ENCODE data around the gene PRUNE2. TPM values are rescaled to one million over a fixed set of nuclear protein-coding genes. Genes with fewer than 3 reads are reported as not detected.
"Not testable (repeated sequence)": the region's sequence is repeated elsewhere in the genome, so short reads cannot be mapped to it uniquely, and the experiment has no call there.

Gene PRUNE2
- total RNA-seq, 1 donor from 2014 or later: 6.7 TPM

GRCh38 chr9:76751001-76751400 is 154.9 kb downstream of the PRUNE2 start:
- no peak overlapping the region for H3K4me3 Mint-ChIP-seq (ENCODE audit: unreplicated experiment)
- H3K36me3 Mint-ChIP-seq (ENCODE audit: low read depth, unreplicated experiment): no peaks in the 10 kb centered on the region
- no peaks in the 10 kb centered on the region for H3K4me1 Mint-ChIP-seq (ENCODE audit: unreplicated experiment)
- no peak overlapping the region for H3K27ac Mint-ChIP-seq (ENCODE audit: unreplicated experiment)
- H3K27me3 Mint-ChIP-seq (ENCODE audit: unreplicated experiment): peaks cover 4% of the 10 kb centered on the region
- TF ChIP-seq CTCF (IDR thresholded peaks at IDR 0.05; ENCODE audit: unreplicated experiment): no peak
- DNase-seq (ENCODE audit: low spot score): no peak
- H3K9me3 Mint-ChIP-seq (ENCODE audit: unreplicated experiment): no peaks in the 10 kb centered on the region

- H3K4me1 Mint-ChIP-seq (ENCODE audit: unreplicated experiment): no peaks in the 10 kb centered on the region
- no peak for TF ChIP-seq CTCF (IDR thresholded peaks at IDR 0.05; ENCODE audit: unreplicated experiment)
- H3K9me3 Mint-ChIP-seq (ENCODE audit: unreplicated experiment): no peaks in the 10 kb centered on the region
- peaks cover 6% of the 10 kb centered on the region for H3K27me3 Mint-ChIP-seq (ENCODE audit: unreplicated experiment)
- no peak overlapping the region for H3K4me3 Mint-ChIP-seq (ENCODE audit: unreplicated experiment)
- no peak for DNase-seq (ENCODE audit: low spot score)
- H3K36me3 Mint-ChIP-seq (ENCODE audit: low read depth, unreplicated experiment): no peaks in the 10 kb centered on the region
- H3K27ac Mint-ChIP-seq (ENCODE audit: unreplicated experiment): no peak overlapping the region
These were observed 161.6 kb downstream of the PRUNE2 start for GRCh38 chr9:76744336-76744735.

- no peak overlapping the region for H3K4me3 Mint-ChIP-seq (ENCODE audit: unreplicated experiment)
- H3K27me3 Mint-ChIP-seq (ENCODE audit: unreplicated experiment): peaks cover 6% of the 10 kb centered on the region
- no peaks in the 10 kb centered on the region for H3K9me3 Mint-ChIP-seq (ENCODE audit: unreplicated experiment)
- no peak for TF ChIP-seq CTCF (IDR thresholded peaks at IDR 0.05; ENCODE audit: unreplicated experiment)
- H3K36me3 Mint-ChIP-seq (ENCODE audit: low read depth, unreplicated experiment): no peaks in the 10 kb centered on the region
- H3K4me1 Mint-ChIP-seq (ENCODE audit: unreplicated experiment): no peaks in the 10 kb centered on the region
- no peak overlapping the region for H3K27ac Mint-ChIP-seq (ENCODE audit: unreplicated experiment)
- DNase-seq (ENCODE audit: low spot score): no peak
These were observed 162.0 kb downstream of the PRUNE2 start for GRCh38 chr9:76743931-76744330.

- not testable (repeated sequence) for H3K36me3 Mint-ChIP-seq (ENCODE audit: low read depth, unreplicated experiment); H3K27me3 Mint-ChIP-seq (ENCODE audit: unreplicated experiment); H3K27ac Mint-ChIP-seq (ENCODE audit: unreplicated experiment); H3K4me1 Mint-ChIP-seq (ENCODE audit: unreplicated experiment); H3K4me3 Mint-ChIP-seq (ENCODE audit: unreplicated experiment); DNase-seq (ENCODE audit: low spot score); H3K9me3 Mint-ChIP-seq (ENCODE audit: unreplicated experiment)
These were observed 163.0 kb downstream of the PRUNE2 start for GRCh38 chr9:76742890-76743289.

- no peak for TF ChIP-seq CTCF (IDR thresholded peaks at IDR 0.05; ENCODE audit: unreplicated experiment)
- Mint-ChIP-seq H3K36me3 (ENCODE audit: low read depth, unreplicated experiment) (no peaks in the 10 kb centered on the region), H3K4me1 (ENCODE audit: unreplicated experiment) (no peaks in the 10 kb centered on the region), H3K27me3 (ENCODE audit: unreplicated experiment) (peaks cover 2% of the 10 kb centered on the region), H3K4me3 (ENCODE audit: unreplicated experiment) (no peak overlapping the region), H3K9me3 (ENCODE audit: unreplicated experiment) (no peaks in the 10 kb centered on the region), H3K27ac (ENCODE audit: unreplicated experiment) (no peak overlapping the region)
- no peak for DNase-seq (ENCODE audit: low spot score)
These were observed 164.4 kb downstream of the PRUNE2 start for GRCh38 chr9:76741524-76741923.

- no peak for TF ChIP-seq CTCF (IDR thresholded peaks at IDR 0.05; ENCODE audit: unreplicated experiment)
- Mint-ChIP-seq H3K27ac (ENCODE audit: unreplicated experiment) (no peak overlapping the region), H3K27me3 (ENCODE audit: unreplicated experiment) (peaks cover 2% of the 10 kb centered on the region), H3K9me3 (ENCODE audit: unreplicated experiment) (no peaks in the 10 kb centered on the region), H3K4me1 (ENCODE audit: unreplicated experiment) (no peaks in the 10 kb centered on the region), H3K4me3 (ENCODE audit: unreplicated experiment) (no peak overlapping the region), H3K36me3 (ENCODE audit: low read depth, unreplicated experiment) (no peaks in the 10 kb centered on the region)
- DNase-seq (ENCODE audit: low spot score): no peak
These were observed 167.5 kb downstream of the PRUNE2 start for GRCh38 chr9:76738402-76738801.
